Astrocyte of the spinal cord (primary cell): ENCODE measurements around the gene TBC1D9.

Source experiments
- DNase-seq: peaks from one replicate; pipeline ENCODE4 v3.0.0; 2011; ENCODE audit warnings: low read depth, low spot score
- H3K4me3 ChIP-seq: 2 replicates; pipeline ENCODE4 v1.5.1; 2011; ENCODE audit warnings: low read depth, mild to moderate bottlenecking, low read length, moderate library complexity
- CTCF ChIP-seq: IDR thresholded peaks from 2 replicates; pipeline ENCODE4 v1.5.1; 2012; ENCODE audit warnings: low read depth, mild to moderate bottlenecking, low read length, inconsistent platforms
- in situ Hi-C: cut with HindIII; loops from 2 replicates; pipeline ENCODE4 v1.10.0; 2017; ENCODE audit warnings: low sequenced_read_pairs

TBC1D9 gene

GRCh38 chr4:140718241-140718952, 37.8 kb downstream of the TBC1D9 start:
- in situ Hi-C loops, result no loop called here

DNA sequence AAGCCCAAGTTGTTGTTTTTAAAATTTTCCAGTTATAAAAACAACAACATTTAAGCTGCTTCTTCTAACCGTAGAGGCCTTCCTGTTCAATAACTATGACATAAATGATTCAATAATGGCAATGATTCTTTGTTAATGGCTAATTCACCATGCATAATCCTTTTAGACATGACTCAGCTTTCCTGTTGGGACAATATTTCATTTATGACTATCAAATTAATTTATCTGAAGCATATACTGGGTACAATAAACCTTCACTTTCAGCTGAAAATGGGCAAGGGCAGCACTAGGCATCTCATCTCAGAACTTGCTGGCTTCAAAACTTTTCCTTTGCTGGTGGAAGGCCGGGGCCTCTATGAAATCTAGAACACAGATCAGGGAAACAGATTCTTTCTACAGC, 38.9 kb downstream of the TBC1D9 start:
- TF ChIP-seq CTCF, result no peak
- in situ Hi-C loops, result no loop called here
- no peak overlapping the region for H3K4me3 ChIP-seq
- DNase-seq, result no peak

More at GRCh38 chr4:140718241-140718952, 37.8 kb downstream of the TBC1D9 start:
- no peak overlapping the region for H3K4me3 ChIP-seq
- peak; percentile 73 for DNase-seq
- TF ChIP-seq CTCF, result no peak

DNA sequence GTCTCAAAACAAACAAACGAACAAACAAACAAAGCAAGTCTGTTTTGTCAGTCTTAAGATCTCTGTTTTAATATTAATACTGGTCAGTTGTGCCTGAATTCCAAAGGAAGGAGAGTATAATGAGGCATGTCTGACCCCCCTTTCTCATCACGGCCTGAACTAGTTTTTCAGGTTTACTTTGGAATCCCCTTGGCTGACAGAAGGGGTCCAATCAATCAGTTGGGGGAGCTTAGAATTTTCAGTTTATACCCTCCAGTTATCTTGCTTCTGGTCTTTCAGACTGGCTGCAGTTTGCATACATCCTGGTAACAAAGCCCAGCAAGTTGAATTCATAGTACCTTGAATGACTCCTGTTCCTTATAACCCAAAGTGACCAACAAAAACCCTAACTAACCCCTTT, 41.1 kb downstream of the TBC1D9 start:
- no peak for DNase-seq
- no peak for TF ChIP-seq CTCF
- H3K4me3 ChIP-seq, result no peak overlapping the region
- in situ Hi-C loops, result no loop called here

GRCh38 chr4:140711910-140712309, 44.3 kb downstream of the TBC1D9 start:
- no peak for DNase-seq
- TF ChIP-seq CTCF, result no peak
- in situ Hi-C loops, result no loop called here
- no peak overlapping the region for H3K4me3 ChIP-seq

GRCh38 chr4:140710908-140711622, 45.1 kb downstream of the TBC1D9 start:
- no peak for TF ChIP-seq CTCF
- DNase-seq, result no peak
- in situ Hi-C loops, result no loop called here
- no peak overlapping the region for H3K4me3 ChIP-seq

GRCh38 chr4:140707325-140707724, 48.9 kb downstream of the TBC1D9 start:
- in situ Hi-C loops, result no loop called here
- no peak for TF ChIP-seq CTCF
- no peak overlapping the region for H3K4me3 ChIP-seq
- DNase-seq, result no peak
